Tibial nerve (tissue), 4 donors: ENCODE results near the gene MYO6.

Experiments used
- CTCF ChIP-seq, 5 experiments: fragments of 200-600 bp in 3 of 5; fragments of 450-650 bp in 2 of 5; sonication (generic) in 3 of 5; IDR thresholded peaks; one replicate each; pipeline ENCODE4 v1.5.1; 2016 to 2019; ENCODE audit warnings: antibody characterized with exemption in 5 of 5, mild to moderate bottlenecking in 3 of 5, moderate library complexity in 2 of 5
- EP300 ChIP-seq, 2 donors: sonication (generic); formaldehyde crosslinking; IDR thresholded peaks; one replicate each; pipeline ENCODE4 v1.6.1; 2017; ENCODE audit warnings: antibody characterized with exemption in 2 of 2, mild to moderate bottlenecking in 1 of 2
- POLR2A ChIP-seq, 2 donors: fragments of 450-650 bp; IDR thresholded peaks; one replicate each; pipeline ENCODE4 v1.6.1; 2017; ENCODE audit warnings: antibody characterized with exemption in 2 of 2, mild to moderate bottlenecking in 2 of 2, moderate library complexity in 2 of 2

- TF ChIP-seq CTCF (IDR thresholded peaks at IDR 0.05) (no peak), POLR2A (IDR thresholded peaks at IDR 0.05) (no peak), EP300 (IDR thresholded peaks at IDR 0.05) (no peak)
Measured at GRCh38 chr6:75830959-75831885, 82.2 kb downstream of the MYO6 start.
